HG02678 (cell line): ENCODE measurements around the gene ZNF544.
A peak's percentile ranks its signal among the peaks of the same experiment; 100 is the strongest.

Source experiments
- ATAC-seq: cut with Tn5 transposase; IDR thresholded peaks from one replicate; pipeline ENCODE4 v1.9.1; 2021; ENCODE audit warnings: mild to moderate bottlenecking, moderate library complexity; ENCODE audit not compliant: unreplicated experiment

ZNF544 gene

GRCh38 chr19:58228585-58229254 lies at the start of gene ZNF544:
ZNF544 (plus strand) TSS chr19:58228914; CDS start chr19:58244024, 15,110 bp downstream.
- peak; percentile 89 for ATAC-seq

- ATAC-seq: no peak
These were observed 46.7 kb upstream of the ZNF544 start for GRCh38 chr19:58181902-58182576.

DNA sequence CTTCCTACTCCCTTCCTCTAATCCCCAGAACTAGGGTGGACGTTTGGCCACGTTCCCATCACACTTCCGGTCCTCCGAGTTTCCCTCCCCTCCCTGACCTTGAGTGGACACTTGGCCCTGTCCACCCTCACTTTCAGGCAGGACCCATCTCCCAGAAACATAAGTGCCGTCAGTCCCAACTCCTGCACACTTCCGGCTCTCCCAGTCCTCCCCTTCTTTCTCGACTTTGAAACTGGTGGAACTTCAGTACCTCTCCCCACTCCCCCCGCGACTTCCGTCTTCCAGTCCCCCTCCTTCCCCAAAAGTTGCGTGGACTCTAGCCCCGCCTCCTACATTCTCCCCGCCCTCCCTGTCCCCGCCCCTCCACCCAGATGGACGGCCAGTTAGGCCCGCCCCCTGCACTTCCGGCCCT lies 46.1 kb upstream of the ZNF544 start:
- ATAC-seq: no peak

DNA sequence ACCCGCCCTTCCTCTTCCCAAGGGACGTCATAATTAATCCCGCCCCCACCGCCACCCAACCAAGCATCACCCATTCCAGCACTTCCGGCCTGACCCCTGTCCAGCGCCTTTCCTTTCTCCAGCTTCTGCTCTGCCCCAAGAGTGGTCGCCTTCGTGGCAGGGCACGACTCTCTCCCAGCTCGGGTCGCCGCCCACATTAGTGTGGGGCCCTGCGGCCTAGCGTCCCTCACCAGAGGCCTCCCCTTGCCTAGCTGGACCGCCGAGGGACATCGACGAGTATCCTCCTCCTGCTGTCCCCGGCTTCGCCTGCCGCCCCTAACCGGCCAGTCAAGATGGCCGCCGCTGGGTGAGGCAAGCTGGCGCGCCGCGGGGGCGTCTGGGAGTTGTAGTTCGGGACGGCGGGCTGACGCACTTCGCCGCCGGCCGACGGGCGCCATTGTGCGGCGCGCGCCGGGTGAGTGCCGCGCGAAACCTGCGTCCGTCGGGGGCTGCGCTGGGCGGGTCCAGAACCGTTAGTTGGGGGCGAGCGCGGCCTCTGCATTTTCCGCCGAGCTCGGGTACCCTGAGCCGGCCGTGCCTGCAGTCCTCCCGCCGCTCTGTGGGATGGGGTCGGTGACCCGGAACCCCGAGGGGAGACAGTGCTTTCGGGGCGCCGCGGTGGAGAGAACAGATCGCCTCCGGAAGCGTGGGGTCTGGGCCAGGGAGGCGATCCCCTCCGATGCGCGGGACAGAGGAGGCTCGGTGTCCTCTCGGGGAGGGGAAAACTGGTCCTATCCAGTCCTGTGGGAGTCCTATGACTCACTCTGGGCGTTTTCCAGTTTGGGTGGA lies 45.5 kb upstream of the ZNF544 start, which contains the start of gene ZNF274:
TSS of gene ZNF274 (plus strand) at position 73 of the 828 bp plus-strand sequence. CDS start 905 bp downstream, outside the sequence.
- peak; percentile 90 for ATAC-seq

- ATAC-seq: no peak
These were observed 44.9 kb upstream of the ZNF544 start for GRCh38 chr19:58183817-58184215.

- ATAC-seq: no peak
These were observed 31.7 kb upstream of the ZNF544 start for GRCh38 chr19:58196901-58197616.

DNA sequence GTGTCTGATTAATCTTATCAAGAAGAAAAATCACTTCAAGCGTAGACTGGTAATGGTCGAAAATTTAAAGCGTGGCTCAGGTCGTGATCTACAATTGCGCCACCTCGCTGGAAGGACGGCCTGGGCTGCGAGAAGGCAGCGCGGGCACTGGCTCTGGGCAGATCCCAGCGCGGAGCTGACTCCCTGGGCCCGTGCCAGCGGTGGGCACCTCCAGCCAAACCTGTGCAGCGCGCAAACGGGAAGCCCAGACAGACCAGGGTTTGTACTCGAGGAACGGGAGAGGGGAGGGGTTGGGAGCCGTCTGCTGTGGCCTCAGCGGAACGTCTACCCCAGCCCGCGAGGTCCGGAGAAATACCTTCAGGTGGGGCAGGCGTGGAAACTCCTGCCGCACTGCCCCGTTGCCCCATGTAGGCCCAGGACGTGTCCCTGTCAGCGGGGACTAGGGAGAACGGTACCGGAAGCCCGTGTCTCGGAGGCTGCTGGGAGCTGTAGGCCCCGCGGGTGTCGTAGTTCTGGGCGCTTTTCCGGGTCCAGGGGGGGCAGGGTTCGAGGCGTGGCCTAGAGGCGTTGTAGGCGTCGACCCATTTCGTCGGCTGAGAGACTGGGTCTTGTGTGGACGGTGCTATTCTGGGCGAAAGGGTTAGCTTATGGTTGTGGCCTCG lies 24.8 kb upstream of the ZNF544 start:
- no peak for ATAC-seq

DNA sequence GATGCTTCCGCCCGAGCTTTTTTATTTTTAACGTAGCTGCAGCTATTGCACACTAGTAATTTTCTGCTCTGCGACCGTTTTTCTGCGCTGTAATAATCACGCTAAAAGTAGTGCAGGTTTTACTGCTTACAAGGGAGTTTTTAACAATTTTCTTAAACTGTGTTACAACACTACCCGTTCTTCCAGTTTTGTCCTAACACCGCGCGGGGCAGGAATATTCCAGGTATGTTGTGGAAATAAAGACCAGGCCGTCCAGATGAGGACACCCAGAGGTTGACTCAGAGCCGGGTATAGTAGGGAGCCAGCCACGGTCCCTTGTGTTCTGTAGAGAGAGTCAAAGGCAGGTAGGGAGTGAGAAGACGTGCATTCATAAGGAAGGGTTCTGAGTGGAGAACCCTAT lies 24.1 kb upstream of the ZNF544 start:
- no peak for ATAC-seq

GRCh38 chr19:58209577-58209976 lies 19.1 kb upstream of the ZNF544 start:
- ATAC-seq: no peak

GRCh38 chr19:58212336-58213074 lies 16.2 kb upstream of the ZNF544 start:
- no peak for ATAC-seq

DNA sequence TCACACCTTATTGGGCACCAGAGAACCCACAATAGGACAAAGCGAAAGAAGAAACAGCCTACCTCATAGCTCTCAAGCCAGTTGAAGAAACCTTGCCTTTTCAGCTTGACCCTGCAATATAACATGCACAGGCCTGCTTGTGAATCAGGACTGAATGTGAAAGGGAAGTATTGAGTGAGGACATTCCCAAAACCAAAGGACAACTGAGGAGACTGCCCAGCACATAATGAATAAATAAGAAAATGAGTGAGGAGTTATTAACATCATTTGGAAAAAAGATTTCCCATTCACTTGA lies 15.7 kb upstream of the ZNF544 start:
- no peak for ATAC-seq

DNA sequence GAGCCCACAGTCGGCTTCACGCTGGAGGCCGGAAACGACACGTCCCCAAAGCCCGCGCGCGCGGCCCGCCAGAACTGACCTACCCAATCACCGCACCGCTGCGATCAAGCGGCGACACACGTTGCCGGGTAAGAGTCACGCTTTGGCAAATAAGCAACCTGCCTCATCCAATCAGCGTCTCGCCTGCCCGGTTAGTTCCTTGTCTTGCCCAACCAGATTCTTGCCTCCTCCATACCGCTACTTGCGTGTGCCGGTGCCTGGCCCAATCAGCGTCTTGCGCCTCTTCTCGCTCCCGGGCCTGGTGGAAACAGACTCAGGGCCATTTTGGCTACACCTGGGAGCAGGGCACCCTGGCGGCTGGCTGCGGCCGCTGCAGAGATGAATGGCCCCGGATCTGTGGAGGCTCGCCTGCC lies 11.6 kb upstream of the ZNF544 start:
- ATAC-seq: no peak

- ATAC-seq: no peak
These were observed 10.9 kb upstream of the ZNF544 start for GRCh38 chr19:58217607-58218391.

- no peak for ATAC-seq
These were observed 9.8 kb upstream of the ZNF544 start for GRCh38 chr19:58218899-58219298.

DNA sequence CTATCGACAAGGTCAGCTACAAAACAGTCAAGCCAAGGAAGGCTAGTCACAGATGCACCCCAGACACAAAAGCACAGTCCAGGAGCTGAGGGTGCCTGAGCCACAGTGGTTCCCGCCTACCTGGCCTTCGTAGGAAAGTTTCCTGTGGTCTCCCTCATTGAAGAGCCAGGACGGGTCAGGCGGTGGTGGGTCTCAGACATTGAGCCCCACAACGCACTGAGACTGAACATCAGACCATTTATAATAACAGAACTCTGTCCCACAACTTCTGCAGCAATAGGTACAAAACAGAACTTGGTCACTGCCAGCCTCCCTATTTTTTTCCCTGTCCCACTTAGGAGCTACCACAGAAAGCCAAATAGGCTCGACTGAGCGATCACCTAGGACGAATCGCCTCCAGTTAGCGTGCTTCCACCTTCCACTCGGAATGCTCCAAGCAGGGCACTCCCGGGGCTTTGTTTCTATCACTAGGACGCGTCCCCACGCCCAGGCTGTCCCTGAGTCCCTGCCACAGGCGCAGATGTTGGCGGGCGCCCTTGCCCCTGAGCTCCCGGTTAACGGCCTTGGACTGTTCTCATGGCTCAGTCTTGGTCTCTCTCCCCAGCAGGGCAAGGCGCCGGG lies 640 bp upstream of the ZNF544 start:
- ATAC-seq: no peak

GRCh38 chr19:58229255-58229639 lies 533 bp downstream of the ZNF544 start:
- no peak for ATAC-seq

- no peak for ATAC-seq
These were observed 8.6 kb downstream of the ZNF544 start for GRCh38 chr19:58237324-58237723.

- no peak for ATAC-seq
These were observed 14.6 kb downstream of the ZNF544 start for GRCh38 chr19:58243351-58243750.

GRCh38 chr19:58248886-58249285 lies 20.2 kb downstream of the ZNF544 start:
- ATAC-seq: no peak
